T-helper 9 cell (primary cell): ENCODE data around the gene CCDC187.

Experiments
- DNase-seq: peaks from one replicate; pipeline ENCODE4 v3.0.0-alpha.2; 2020

CCDC187 gene

GRCh38 chr9:136339173-136339957 lies 35.5 kb upstream of the CCDC187 start:
- DNase-seq: peak; percentile 41

GRCh38 chr9:136338511-136338910 lies 34.6 kb upstream of the CCDC187 start:
- DNase-seq: no peak

- no peak for DNase-seq
Measured at GRCh38 chr9:136337416-136338395, 33.8 kb upstream of the CCDC187 start.

- no peak for DNase-seq
Measured at GRCh38 chr9:136336881-136337280, 33.0 kb upstream of the CCDC187 start.

GRCh38 chr9:136336156-136336870 lies 32.4 kb upstream of the CCDC187 start:
- DNase-seq: no peak

GRCh38 chr9:136335296-136336155 lies 31.6 kb upstream of the CCDC187 start:
- DNase-seq: no peak

- DNase-seq: no peak
Measured at GRCh38 chr9:136334541-136334940, 30.6 kb upstream of the CCDC187 start.

- no peak for DNase-seq
Measured at GRCh38 chr9:136333486-136333885, 29.6 kb upstream of the CCDC187 start.

GRCh38 chr9:136333045-136333444 lies 29.2 kb upstream of the CCDC187 start:
- no peak for DNase-seq

- DNase-seq: no peak
Measured at GRCh38 chr9:136332482-136332983, 28.6 kb upstream of the CCDC187 start.

- no peak for DNase-seq
Measured at GRCh38 chr9:136331556-136332481, 27.9 kb upstream of the CCDC187 start.

GRCh38 chr9:136331030-136331429 lies 27.1 kb upstream of the CCDC187 start:
- DNase-seq: no peak

- no peak for DNase-seq
Measured at GRCh38 chr9:136330406-136330990, 26.6 kb upstream of the CCDC187 start.

- no peak for DNase-seq
Measured at GRCh38 chr9:136329636-136330405, 25.9 kb upstream of the CCDC187 start.

GRCh38 chr9:136329211-136329627 lies 25.3 kb upstream of the CCDC187 start:
- no peak for DNase-seq

- no peak for DNase-seq
Measured at GRCh38 chr9:136328622-136329041, 24.7 kb upstream of the CCDC187 start.

GRCh38 chr9:136328011-136328621 lies 24.2 kb upstream of the CCDC187 start:
- DNase-seq: no peak

- DNase-seq: peak; percentile 35
Measured at GRCh38 chr9:136327304-136327974, 23.5 kb upstream of the CCDC187 start, which contains the start of gene GPSM1. Gene GPSM1 (plus strand): TSS chr9:136327539. CDS start chr9:136327696, 157 bp downstream.
